Hepatocyte (in vitro differentiated cells): Measurements from ENCODE around the gene SEPTIN10. TPM values are rescaled to one million over a fixed set of nuclear protein-coding genes. Genes with fewer than 3 reads are reported as not detected.

Experiments used
- DNase-seq: peaks from one replicate; pipeline ENCODE4 v3.0.0-alpha.2; 2016; ENCODE audit warnings: low spot score
- H2AFZ ChIP-seq: fragments of 200-600 bp; sonication (generic); 2 replicates; pipeline ENCODE4 v1.6.0; 2016; ENCODE audit warnings: antibody characterized with exemption, mild to moderate bottlenecking
- H3K27ac ChIP-seq: fragments of 200-600 bp; sonication (generic); 2 replicates; pipeline ENCODE4 v1.5.1; 2016; ENCODE audit warnings: mild to moderate bottlenecking
- H3K27me3 ChIP-seq: fragments of 200-600 bp; sonication (generic); 2 replicates; pipeline ENCODE4 v1.6.1; 2016
- H3K36me3 ChIP-seq: fragments of 200-600 bp; sonication (generic); replicated peaks from 2 replicates; pipeline ENCODE4 v1.5.1; 2016; ENCODE audit warnings: low read depth; ENCODE audit not compliant: insufficient read depth
- H3K4me1 ChIP-seq: fragments of 200-600 bp; sonication (generic); 2 replicates; pipeline ENCODE4 v1.5.1; 2016; ENCODE audit warnings: mild to moderate bottlenecking, moderate library complexity; ENCODE audit not compliant: insufficient read depth
- H3K4me2 ChIP-seq: fragments of 200-600 bp; sonication (generic); 2 replicates; pipeline ENCODE4 v1.6.0; 2016
- H3K4me3 ChIP-seq: fragments of 200-600 bp; sonication (generic); 2 replicates; pipeline ENCODE4 v1.5.1; 2016; ENCODE audit warnings: mild to moderate bottlenecking
- H3K79me2 ChIP-seq: fragments of 200-600 bp; sonication (generic); 2 replicates; pipeline ENCODE4 v1.6.0; 2017; ENCODE audit warnings: mild to moderate bottlenecking
- H3K9me2 ChIP-seq: fragments of 200-600 bp; sonication (generic); replicated peaks from 2 replicates; pipeline ENCODE4 v1.6.0; 2017; ENCODE audit warnings: mild to moderate bottlenecking; ENCODE audit not compliant: insufficient read depth
- H3K9me3 ChIP-seq: fragments of 200-600 bp; sonication (generic); 2 replicates; pipeline ENCODE4 v1.5.1; 2016; ENCODE audit warnings: low read depth, mild to moderate bottlenecking
- H4K20me1 ChIP-seq: fragments of 200-600 bp; sonication (generic); 2 replicates; pipeline ENCODE4 v1.6.0; 2016; ENCODE audit warnings: mild to moderate bottlenecking; ENCODE audit not compliant: insufficient read depth, poor library complexity, severe bottlenecking
- CTCF ChIP-seq: fragments of 200-600 bp; sonication (generic); IDR thresholded peaks from 2 replicates; pipeline ENCODE4 v1.5.1; 2016; ENCODE audit warnings: antibody characterized with exemption, mild to moderate bottlenecking; ENCODE audit not compliant: poor library complexity
- EZH2 ChIP-seq: fragments of 200-600 bp; sonication (generic); IDR thresholded peaks from 2 replicates; pipeline ENCODE4 v1.6.1; 2016; ENCODE audit warnings: antibody characterized with exemption, mild to moderate bottlenecking, borderline replicate concordance
- EZH2phosphoT487 ChIP-seq: fragments of 200-600 bp; sonication (generic); IDR thresholded peaks from one replicate; pipeline ENCODE4 v1.6.1; 2018; ENCODE audit warnings: antibody characterized with exemption, mild to moderate bottlenecking, low read depth, moderate library complexity; ENCODE audit not compliant: unreplicated experiment, severe bottlenecking
- WGBS: methylation state at CpG from one replicate; pipeline ENCODE4 v1.1.6; 2016; ENCODE audit warnings: low lambda C conversion rate; ENCODE audit errors: missing lambda C conversion rate; 5-methylcytosine and 5-hydroxymethylcytosine counted together
- polyA plus RNA-seq: library from polyadenylated mRNA; unstranded; fragments of >200 nt; fragmentation: Nextera tagmentation; extraction: Ambion mirVana; gene quantifications from 2 replicates; pipeline ENCODE4 v1.2.1, GENCODE V29; 2016
- total RNA-seq: library from RNA; depleted of rRNA; stranded (reverse); fragments of >200 nt; gene quantifications from 2 replicates; pipeline ENCODE4 v1.2.3, GENCODE V29; 2014

SEPTIN10 gene
- total and polyA plus RNA-seq, 2 experiments from 2014 or later = 38.7 to 58.7 TPM

GRCh38 chr2:109602617-109603188 lies 11.1 kb downstream of the SEPTIN10 start:
- Histone ChIP-seq H3K4me2 (no peak overlapping the region), H3K27ac (no peak overlapping the region)

GRCh38 chr2:109601783-109602182 lies 12.0 kb downstream of the SEPTIN10 start:
- no peaks in the 10 kb centered on the region for H3K4me1 ChIP-seq
- H3K79me2 ChIP-seq = peaks cover 98% of the 10 kb centered on the region
- H2AFZ ChIP-seq = no peak overlapping the region
- H3K9me2 ChIP-seq = no peaks in the 10 kb centered on the region
- no peak overlapping the region for H3K4me3 ChIP-seq
- 89% methylated on average over 6 of the region's 6 CpGs for WGBS
- H4K20me1 ChIP-seq = peaks cover 20% of the 10 kb centered on the region
- no peak overlapping the region for H3K27ac ChIP-seq
- H3K27me3 ChIP-seq = no peaks in the 10 kb centered on the region
- H3K4me2 ChIP-seq = no peak overlapping the region
- TF ChIP-seq EZH2phosphoT487 (no peak), EZH2 (no peak), CTCF (no peak)
- no peaks in the 10 kb centered on the region for H3K9me3 ChIP-seq
- H3K36me3 ChIP-seq = no peaks in the 10 kb centered on the region
- no peak for DNase-seq

More at GRCh38 chr2:109602617-109603188, 11.1 kb downstream of the SEPTIN10 start:
- Histone ChIP-seq H3K79me2 (peaks cover 98% of the 10 kb centered on the region), H2AFZ (no peak overlapping the region), H3K9me3 (no peaks in the 10 kb centered on the region), H3K27me3 (no peaks in the 10 kb centered on the region), H3K4me1 (no peaks in the 10 kb centered on the region), H3K9me2 (no peaks in the 10 kb centered on the region), H3K4me3 (no peak overlapping the region), H3K36me3 (no peaks in the 10 kb centered on the region), H4K20me1 (peaks cover 22% of the 10 kb centered on the region)
- TF ChIP-seq EZH2phosphoT487 = no peak
- TF ChIP-seq EZH2 = no peak
- TF ChIP-seq CTCF = no peak
- DNase-seq = no peak
- 90% methylated on average over 3 of the region's 3 CpGs for WGBS

GRCh38 chr2:109597283-109597682 lies 16.5 kb downstream of the SEPTIN10 start:
- no peaks in the 10 kb centered on the region for H3K36me3 ChIP-seq
- no peaks in the 10 kb centered on the region for H3K4me1 ChIP-seq
- no peaks in the 10 kb centered on the region for H3K9me3 ChIP-seq
- no peak overlapping the region for H2AFZ ChIP-seq
- H3K27ac ChIP-seq = no peak overlapping the region
- DNase-seq = no peak
- no peak overlapping the region for H3K4me2 ChIP-seq
- TF ChIP-seq EZH2phosphoT487 (no peak), EZH2 (no peak), CTCF (no peak)
- peaks cover 24% of the 10 kb centered on the region for H4K20me1 ChIP-seq
- no peak overlapping the region for H3K4me3 ChIP-seq
- no peaks in the 10 kb centered on the region for H3K9me2 ChIP-seq
- H3K79me2 ChIP-seq = peaks cover 96% of the 10 kb centered on the region
- H3K27me3 ChIP-seq = no peaks in the 10 kb centered on the region
- 92% methylated on average over 3 of the region's 3 CpGs for WGBS

GRCh38 chr2:109595644-109596043 lies 18.1 kb downstream of the SEPTIN10 start:
- H3K9me2 ChIP-seq = no peaks in the 10 kb centered on the region
- no peaks in the 10 kb centered on the region for H3K9me3 ChIP-seq
- H2AFZ ChIP-seq = no peak overlapping the region
- no peaks in the 10 kb centered on the region for H3K4me1 ChIP-seq
- H3K27me3 ChIP-seq = no peaks in the 10 kb centered on the region
- H3K4me2 ChIP-seq = no peak overlapping the region
- no peaks in the 10 kb centered on the region for H3K36me3 ChIP-seq
- TF ChIP-seq CTCF = no peak
- no peak for TF ChIP-seq EZH2
- TF ChIP-seq EZH2phosphoT487 = no peak
- DNase-seq = no peak
- 72% methylated on average over 4 of the region's 4 CpGs for WGBS
- no peak overlapping the region for H3K27ac ChIP-seq
- H4K20me1 ChIP-seq = peaks cover 21% of the 10 kb centered on the region
- H3K4me3 ChIP-seq = no peak overlapping the region
- H3K79me2 ChIP-seq = peaks cover 88% of the 10 kb centered on the region
